Vagina (tissue), 2 donors: Measurements from ENCODE around the gene CAMK2B. TPM values are rescaled to one million over a fixed set of nuclear protein-coding genes. Genes with fewer than 3 reads are reported as not detected.

Experiments
- DNase-seq, 2 donors: peaks; one replicate each; pipeline ENCODE4 v3.0.0-alpha.2; 2017; ENCODE audit errors: extremely low spot score in 2 of 2
- H3K27ac ChIP-seq: fragments of 200-600 bp; sonication (generic); one replicate; pipeline ENCODE4 v1.5.1; 2019
- H3K27me3 ChIP-seq: fragments of 200-600 bp; sonication (generic); one replicate; pipeline ENCODE4 v1.5.1; 2019
- H3K36me3 ChIP-seq, 2 donors: fragments of 200-600 bp; sonication (generic); one replicate each; pipeline ENCODE4 v1.5.1; 2017 to 2019
- H3K4me1 ChIP-seq: fragments of 200-600 bp; sonication (generic); one replicate; pipeline ENCODE4 v1.5.1; 2019
- H3K4me3 ChIP-seq, 2 donors: fragments of 200-600 bp; sonication (generic); 1 replicate in 1 of 2; 2 replicates in 1 of 2; pipeline ENCODE4 v1.5.1; 2016 to 2019
- H3K9me3 ChIP-seq: fragments of 200-600 bp; sonication (generic); one replicate; pipeline ENCODE4 v1.5.1; 2019
- CTCF ChIP-seq, 3 experiments: fragments of 450-650 bp in 2 of 3; fragments of 200-600 bp in 1 of 3; sonication (generic) in 1 of 3; IDR thresholded peaks; one replicate each; pipeline ENCODE4 v1.5.1; 2017 to 2019; ENCODE audit warnings: antibody characterized with exemption in 3 of 3, mild to moderate bottlenecking in 2 of 3, moderate library complexity in 2 of 3
- POLR2A ChIP-seq, 2 donors: fragments of 450-650 bp; IDR thresholded peaks; one replicate each; pipeline ENCODE4 v1.6.1; 2017; ENCODE audit warnings: antibody characterized with exemption in 2 of 2, mild to moderate bottlenecking in 2 of 2, moderate library complexity in 2 of 2
- POLR2AphosphoS5 ChIP-seq, 2 donors: sonication (generic); formaldehyde crosslinking; IDR thresholded peaks; one replicate each; pipeline ENCODE4 v1.9.0; 2017; ENCODE audit warnings: antibody characterized with exemption in 2 of 2, mild to moderate bottlenecking in 2 of 2, low read depth in 1 of 2; ENCODE audit not compliant: insufficient read depth in 1 of 2
- intact Hi-C: fragments of 100-400 bp; cut with DNase I; formaldehyde crosslinking; loops from one replicate; pipeline ENCODE4 v1.15.1; 2023
- total RNA-seq: library from RNA; depleted of rRNA; stranded (reverse); fragments of >200 nt; gene quantifications from one replicate; pipeline ENCODE4 v1.2.3, GENCODE V29; 2016

The CAMK2B gene
- total RNA-seq, 1 donor from 2014 or later = 3.2 TPM

GRCh38 chr7:44275957-44276570, 49.3 kb downstream of the CAMK2B start:
- no peaks in the 10 kb centered on the region for H3K9me3 ChIP-seq
- TF ChIP-seq CTCF (IDR thresholded peaks at IDR 0.05) (no peak), POLR2A (IDR thresholded peaks at IDR 0.05) (no peak), POLR2AphosphoS5 (IDR thresholded peaks at IDR 0.05; ENCODE audit: insufficient read depth in 1 of 2, low read depth in 1 of 2) (no peak)
- intact Hi-C loops = no loop called here
- H3K4me3 ChIP-seq = no peak overlapping the region
- no peaks in the 10 kb centered on the region for H3K36me3 ChIP-seq
- H3K27ac ChIP-seq = no peak overlapping the region
- no peak for DNase-seq
- no peaks in the 10 kb centered on the region for H3K27me3 ChIP-seq
- H3K4me1 ChIP-seq = no peaks in the 10 kb centered on the region

- no peaks in the 10 kb centered on the region for H3K9me3 ChIP-seq
- no peak for TF ChIP-seq POLR2A (IDR thresholded peaks at IDR 0.05)
- no peak for TF ChIP-seq POLR2AphosphoS5 (IDR thresholded peaks at IDR 0.05; ENCODE audit: insufficient read depth in 1 of 2, low read depth in 1 of 2)
- TF ChIP-seq CTCF (IDR thresholded peaks at IDR 0.05) = no peak
- H3K36me3 ChIP-seq = no peaks in the 10 kb centered on the region
- intact Hi-C loops = no loop called here
- no peaks in the 10 kb centered on the region for H3K4me1 ChIP-seq
- no peaks in the 10 kb centered on the region for H3K27me3 ChIP-seq
- no peak overlapping the region for H3K27ac ChIP-seq
- no peak overlapping the region for H3K4me3 ChIP-seq
- DNase-seq = no peak
Observed at GRCh38 chr7:44275146-44275545, 50.2 kb downstream of the CAMK2B start.

GRCh38 chr7:44274623-44274975, 50.8 kb downstream of the CAMK2B start:
- no peaks in the 10 kb centered on the region for H3K4me1 ChIP-seq
- no peaks in the 10 kb centered on the region for H3K36me3 ChIP-seq
- no peaks in the 10 kb centered on the region for H3K9me3 ChIP-seq
- TF ChIP-seq POLR2AphosphoS5 (IDR thresholded peaks at IDR 0.05; ENCODE audit: insufficient read depth in 1 of 2, low read depth in 1 of 2) (no peak), POLR2A (IDR thresholded peaks at IDR 0.05) (no peak), CTCF (IDR thresholded peaks at IDR 0.05) (no peak)
- H3K4me3 ChIP-seq = no peak overlapping the region
- intact Hi-C loops = no loop called here
- H3K27me3 ChIP-seq = no peaks in the 10 kb centered on the region
- no peak for DNase-seq
- H3K27ac ChIP-seq = no peak overlapping the region

- H3K4me3 ChIP-seq = no peak overlapping the region
- TF ChIP-seq POLR2A (IDR thresholded peaks at IDR 0.05) (no peak), POLR2AphosphoS5 (IDR thresholded peaks at IDR 0.05; ENCODE audit: insufficient read depth in 1 of 2, low read depth in 1 of 2) (no peak), CTCF (IDR thresholded peaks at IDR 0.05) (no peak)
- H3K4me1 ChIP-seq = no peaks in the 10 kb centered on the region
- no peaks in the 10 kb centered on the region for H3K27me3 ChIP-seq
- no peaks in the 10 kb centered on the region for H3K9me3 ChIP-seq
- intact Hi-C loops = no loop called here
- H3K27ac ChIP-seq = no peak overlapping the region
- no peak for DNase-seq
- no peaks in the 10 kb centered on the region for H3K36me3 ChIP-seq
Observed at GRCh38 chr7:44273681-44274622, 51.4 kb downstream of the CAMK2B start.

- no peak for TF ChIP-seq CTCF (IDR thresholded peaks at IDR 0.05)
- TF ChIP-seq POLR2A (IDR thresholded peaks at IDR 0.05) = no peak
- TF ChIP-seq POLR2AphosphoS5 (IDR thresholded peaks at IDR 0.05; ENCODE audit: insufficient read depth in 1 of 2, low read depth in 1 of 2) = no peak
- no peaks in the 10 kb centered on the region for H3K27me3 ChIP-seq
- H3K27ac ChIP-seq = no peak overlapping the region
- DNase-seq = no peak
- intact Hi-C loops = no loop called here
- H3K9me3 ChIP-seq = no peaks in the 10 kb centered on the region
- H3K36me3 ChIP-seq = no peaks in the 10 kb centered on the region
- no peak overlapping the region for H3K4me3 ChIP-seq
- no peaks in the 10 kb centered on the region for H3K4me1 ChIP-seq
Observed at GRCh38 chr7:44272981-44273380, 52.4 kb downstream of the CAMK2B start.
